OCI-LY3 (cell line): ENCODE measurements around the gene UBAC2.

Source experiments
- H2AFZ ChIP-seq: fragments of 200-600, 300-600 bp; shearing (Covaris generic); 2 replicates; pipeline ENCODE4 v1.6.0; 2014; ENCODE audit warnings: antibody characterized with exemption, low read depth, low read length
- H3K27ac ChIP-seq: fragments of 200-600, 300-600 bp; sonication (generic); 2 replicates; pipeline ENCODE4 v1.5.1; 2014; ENCODE audit warnings: mild to moderate bottlenecking, low read length, moderate library complexity, mixed read lengths
- H3K27me3 ChIP-seq: fragments of 200-600, 300-600 bp; sonication (generic); 2 replicates; pipeline ENCODE4 v1.6.1; 2014; ENCODE audit warnings: low read depth, low read length, mixed read lengths
- H3K36me3 ChIP-seq: fragments of 200-600, 300-600 bp; sonication (generic); replicated peaks from 2 replicates; pipeline ENCODE3; 2014; ENCODE audit warnings: low read depth, low read length, mixed read lengths
- H3K4me1 ChIP-seq: fragments of 300-600, 200-600 bp; sonication (generic); 2 replicates; pipeline ENCODE4 v1.6.1; 2014; ENCODE audit warnings: low read length, mixed read lengths
- H3K4me2 ChIP-seq: fragments of 200-600, 300-600 bp; sonication (generic); 2 replicates; pipeline ENCODE4 v1.6.1; 2014; ENCODE audit warnings: low read length, mixed read lengths
- H3K4me3 ChIP-seq: fragments of 300-600, 200-600 bp; sonication (generic); 2 replicates; pipeline ENCODE4 v1.5.1; 2014; ENCODE audit warnings: antibody characterized with exemption, mild to moderate bottlenecking, low read length, moderate library complexity
- H3K79me2 ChIP-seq: fragments of 300-600, 200-600 bp; shearing (Covaris generic); 2 replicates; pipeline ENCODE4 v1.6.1; 2014; ENCODE audit warnings: mild to moderate bottlenecking, low read length, mixed read lengths
- H3K9ac ChIP-seq: fragments of 300-600, 200-600 bp; shearing (Covaris generic); 2 replicates; pipeline ENCODE4 v1.6.0; 2014; ENCODE audit warnings: mild to moderate bottlenecking, low read length, moderate library complexity
- H3K9me3 ChIP-seq: fragments of 200-600, 300-600 bp; shearing (Covaris generic); 2 replicates; pipeline ENCODE4 v1.6.1; 2014; ENCODE audit warnings: low read length, mixed read lengths; ENCODE audit not compliant: insufficient read depth
- H4K20me1 ChIP-seq: fragments of 200-600, 300-600 bp; sonication (generic); 2 replicates; pipeline ENCODE4 v1.6.1; 2016; ENCODE audit warnings: low read length, mixed read lengths; ENCODE audit not compliant: insufficient read depth
- EZH2phosphoT487 ChIP-seq: fragments of 200-600 bp; shearing (Covaris generic); IDR thresholded peaks from 2 replicates; pipeline ENCODE4 v1.6.1; 2018; ENCODE audit warnings: antibody characterized with exemption, mixed run types, low read depth
- TF ChIP-seq, protein P1 (sequence below): fragments of 200-600, 300-600 bp; sonication (generic); IDR thresholded peaks from 2 replicates; pipeline ENCODE4 v1.5.1; 2014; ENCODE audit warnings: antibody characterized with exemption, low read length, low read depth

UBAC2 gene

DNA sequence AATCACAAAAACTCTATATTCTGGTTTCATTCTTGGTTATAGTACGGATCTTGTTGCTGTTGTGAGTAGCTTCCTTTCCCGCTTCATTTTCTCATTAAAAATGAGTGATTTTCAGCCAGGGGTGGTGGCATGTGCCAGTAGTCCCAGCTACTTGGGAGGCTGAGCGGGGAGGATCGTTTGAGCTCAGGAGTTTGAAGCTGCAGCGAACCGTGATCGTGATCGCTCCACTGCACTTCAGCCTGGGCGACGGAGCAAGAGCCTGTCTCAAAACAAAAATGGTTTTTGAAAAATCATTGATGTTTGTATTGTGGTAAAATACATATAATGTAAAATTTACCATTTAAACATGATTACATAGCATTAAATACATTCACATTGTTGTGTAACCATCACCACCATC is 229.0 kb downstream of the UBAC2 start:
- H3K9me3 ChIP-seq: no peaks in the 10 kb centered on the region
- H3K79me2 ChIP-seq: no peaks in the 10 kb centered on the region
- H3K4me1 ChIP-seq: peaks cover 67% of the 10 kb centered on the region
- H3K4me3 ChIP-seq: peak overlapping the region; percentile 5; the same call in 1 of the 2 replicates
- H2AFZ ChIP-seq: peak overlapping the region; percentile 43; the same call in 1 of the 2 replicates
- H3K27me3 ChIP-seq: no peaks in the 10 kb centered on the region
- no peaks in the 10 kb centered on the region for H4K20me1 ChIP-seq
- H3K36me3 ChIP-seq: no peaks in the 10 kb centered on the region
- H3K4me2 ChIP-seq: peak overlapping the region; percentile 47
- H3K9ac ChIP-seq: no peak overlapping the region
- TF ChIP-seq, protein P1, sequence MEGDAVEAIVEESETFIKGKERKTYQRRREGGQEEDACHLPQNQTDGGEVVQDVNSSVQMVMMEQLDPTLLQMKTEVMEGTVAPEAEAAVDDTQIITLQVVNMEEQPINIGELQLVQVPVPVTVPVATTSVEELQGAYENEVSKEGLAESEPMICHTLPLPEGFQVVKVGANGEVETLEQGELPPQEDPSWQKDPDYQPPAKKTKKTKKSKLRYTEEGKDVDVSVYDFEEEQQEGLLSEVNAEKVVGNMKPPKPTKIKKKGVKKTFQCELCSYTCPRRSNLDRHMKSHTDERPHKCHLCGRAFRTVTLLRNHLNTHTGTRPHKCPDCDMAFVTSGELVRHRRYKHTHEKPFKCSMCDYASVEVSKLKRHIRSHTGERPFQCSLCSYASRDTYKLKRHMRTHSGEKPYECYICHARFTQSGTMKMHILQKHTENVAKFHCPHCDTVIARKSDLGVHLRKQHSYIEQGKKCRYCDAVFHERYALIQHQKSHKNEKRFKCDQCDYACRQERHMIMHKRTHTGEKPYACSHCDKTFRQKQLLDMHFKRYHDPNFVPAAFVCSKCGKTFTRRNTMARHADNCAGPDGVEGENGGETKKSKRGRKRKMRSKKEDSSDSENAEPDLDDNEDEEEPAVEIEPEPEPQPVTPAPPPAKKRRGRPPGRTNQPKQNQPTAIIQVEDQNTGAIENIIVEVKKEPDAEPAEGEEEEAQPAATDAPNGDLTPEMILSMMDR: no peak
- TF ChIP-seq EZH2phosphoT487: no peak
- H3K27ac ChIP-seq: no peak overlapping the region

DNA sequence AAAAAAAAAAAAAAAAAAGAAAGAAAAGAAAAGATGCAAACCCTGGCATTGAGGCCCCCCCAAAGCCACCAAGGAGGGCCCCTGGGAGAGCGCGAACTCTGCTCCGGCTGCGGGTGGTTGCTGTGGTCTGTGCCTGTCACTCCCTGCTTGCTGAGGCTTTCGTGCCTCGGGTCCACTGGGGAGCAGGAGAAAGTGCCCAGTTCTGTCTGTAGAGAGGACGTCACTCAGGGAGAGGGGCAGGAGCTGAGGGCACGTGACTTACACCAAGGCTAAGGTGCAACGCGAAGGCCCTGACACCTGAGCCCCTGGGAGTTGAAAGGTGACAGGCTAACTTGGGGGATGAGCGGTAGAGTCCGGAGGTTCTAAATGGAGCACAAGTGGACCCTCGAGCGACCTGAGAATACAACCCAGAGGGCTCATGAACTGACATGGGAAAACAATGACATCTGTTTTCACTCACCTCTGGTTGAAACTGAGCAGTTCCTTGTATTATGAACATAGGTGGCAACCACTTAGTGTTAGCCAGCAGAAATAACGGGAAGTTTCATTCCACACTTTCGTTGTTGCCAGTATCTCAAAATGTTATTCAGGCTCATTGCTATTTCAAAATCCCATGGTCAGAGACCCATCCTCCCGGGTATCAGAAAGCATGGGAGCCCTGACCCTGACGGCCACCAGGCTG is 231.4 kb downstream of the UBAC2 start:
- Histone ChIP-seq H3K36me3 (no peaks in the 10 kb centered on the region), H3K27me3 (no peaks in the 10 kb centered on the region), H3K79me2 (no peaks in the 10 kb centered on the region), H3K4me2 (peak overlapping the region; percentile 81), H3K4me1 (peaks cover 68% of the 10 kb centered on the region), H4K20me1 (no peaks in the 10 kb centered on the region), H3K9me3 (no peaks in the 10 kb centered on the region), H3K27ac (peak overlapping the region; percentile 85), H2AFZ (peak overlapping the region; percentile 1; the same call in 1 of the 2 replicates), H3K4me3 (peak overlapping the region; percentile 59), H3K9ac (peak overlapping the region; percentile 64)
- TF ChIP-seq EZH2phosphoT487: no peak
- TF ChIP-seq, protein P1: no peak

DNA sequence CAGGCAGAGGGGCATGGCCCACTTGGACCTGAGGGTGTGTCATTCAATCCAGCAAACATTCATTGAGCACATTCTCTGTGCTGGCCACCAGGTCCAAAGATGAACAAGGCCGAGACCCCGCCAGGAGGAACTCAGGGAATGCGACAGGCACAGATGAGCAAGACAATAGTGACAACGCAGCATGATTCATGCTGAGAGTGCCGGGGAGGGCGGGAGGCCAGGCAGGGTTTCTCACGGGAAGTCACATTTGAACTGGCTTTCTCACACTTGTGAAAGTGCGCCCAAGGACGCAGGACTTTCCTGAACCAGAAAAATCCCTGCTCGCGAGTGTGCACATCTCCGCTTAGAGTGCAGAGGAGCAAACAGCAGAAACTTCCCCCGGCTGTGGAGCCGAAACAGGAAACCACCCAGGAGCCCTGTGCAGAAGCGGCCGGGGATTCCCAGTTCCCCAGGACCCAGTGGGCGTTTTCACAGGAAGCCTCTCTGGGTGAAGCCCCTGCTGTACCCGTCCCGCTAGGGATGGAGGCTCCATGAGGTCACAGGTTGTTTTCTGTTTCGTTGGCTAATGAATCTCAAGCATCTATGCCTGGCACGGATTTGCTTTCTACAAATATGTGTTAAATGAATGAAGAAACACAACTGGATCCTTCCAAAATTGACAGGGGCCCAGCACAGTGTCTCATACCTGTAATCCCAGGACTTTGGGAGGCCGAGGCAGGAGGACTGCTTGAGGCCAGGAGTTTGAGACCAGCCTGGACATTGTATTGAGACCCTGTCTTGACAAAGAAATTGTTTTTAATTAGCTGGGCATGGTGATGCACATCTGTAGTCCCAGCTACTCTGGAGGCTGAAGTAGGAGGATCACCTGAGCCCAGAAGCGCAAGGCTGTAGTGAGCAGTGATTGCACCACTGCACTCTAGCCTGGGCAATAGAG is 232.2 kb downstream of the UBAC2 start:
- peaks cover 71% of the 10 kb centered on the region for H3K4me1 ChIP-seq
- H3K4me2 ChIP-seq: peak overlapping the region; percentile 81
- H3K27me3 ChIP-seq: 0 out of 2 replicates have a peak, but pooled peaks cover 1% of the 10 kb centered on the region
- no peaks in the 10 kb centered on the region for H3K79me2 ChIP-seq
- H3K9me3 ChIP-seq: no peaks in the 10 kb centered on the region
- H3K27ac ChIP-seq: peak overlapping the region; percentile 85
- H3K4me3 ChIP-seq: peak overlapping the region; percentile 59
- no peak overlapping the region for H2AFZ ChIP-seq
- peak overlapping the region; percentile 64 for H3K9ac ChIP-seq
- no peak for TF ChIP-seq EZH2phosphoT487
- TF ChIP-seq, protein P1: no peak
- H3K36me3 ChIP-seq: no peaks in the 10 kb centered on the region
- H4K20me1 ChIP-seq: no peaks in the 10 kb centered on the region
